WTC11 (cell line): ENCODE data around the gene MAPK14. TPM values are rescaled to one million over a fixed set of nuclear protein-coding genes. Genes with fewer than 3 reads are reported as not detected.

Experiments
- ATAC-seq: fragments of 200-7000 bp; cut with Tn5 transposase; 2 replicates; pipeline ENCODE4 v1.10.0; 2021; ENCODE audit warnings: mild to moderate bottlenecking, moderate library complexity
- CTCF ChIA-PET: fragments of 300-600 bp; sonication (Branson Sonifier 250); formaldehyde crosslinking; loops from one replicate; lab custom pipeline; 2021; ENCODE audit warnings: antibody characterized with exemption; lab: Charles Lee
- POLR2A ChIA-PET: fragments of 350-600 bp; sonication (Branson Sonifier 250); formaldehyde crosslinking; loops from one replicate; lab custom pipeline; 2021; ENCODE audit warnings: antibody characterized with exemption; lab: Charles Lee
- DNase-seq: peaks from one replicate; pipeline ENCODE4 v3.0.0; 2021; ENCODE audit warnings: low spot score
- H3K27ac Mint-ChIP-seq: 2 replicates; pipeline ENCODE4 v1.8.0; 2021; ENCODE audit warnings: mixed read lengths
- H3K27me3 Mint-ChIP-seq: 2 replicates; pipeline ENCODE4 v1.8.0; 2021; ENCODE audit warnings: low read depth, mild to moderate bottlenecking, moderate library complexity, mixed read lengths
- H3K36me3 Mint-ChIP-seq: 2 replicates; pipeline ENCODE4 v1.8.0; 2021; ENCODE audit warnings: mixed read lengths
- H3K4me1 Mint-ChIP-seq: 2 replicates; pipeline ENCODE4 v1.8.0; 2022; ENCODE audit warnings: mixed read lengths
- H3K4me3 Mint-ChIP-seq: 2 replicates; pipeline ENCODE4 v1.8.0; 2021; ENCODE audit warnings: mild to moderate bottlenecking, moderate library complexity, mixed read lengths
- H3K9me3 Mint-ChIP-seq: 2 replicates; pipeline ENCODE4 v1.8.0; 2021; ENCODE audit warnings: mixed read lengths
- ATF1 ChIP-seq: sonication (generic); formaldehyde crosslinking; IDR thresholded peaks from 2 replicates; pipeline ENCODE4 v1.8.1; 2023; ENCODE audit warnings: mild to moderate bottlenecking, moderate library complexity, missing genetic modification reagents
- EMX1 ChIP-seq: fragments of 250-450 bp; sonication (Bioruptor Pico); IDR thresholded peaks from 2 replicates; pipeline ENCODE4 v1.8.0; 2021; ENCODE audit warnings: mild to moderate bottlenecking
- FOXP1 ChIP-seq: sonication (generic); formaldehyde crosslinking; IDR thresholded peaks from 2 replicates; pipeline ENCODE4 v1.8.0; 2022; ENCODE audit warnings: missing genetic modification reagents, mild to moderate bottlenecking, moderate library complexity, borderline replicate concordance
- JUN ChIP-seq: sonication (generic); formaldehyde crosslinking; IDR thresholded peaks from 2 replicates; pipeline ENCODE4 v1.8.0; 2023; ENCODE audit warnings: mild to moderate bottlenecking, missing genetic modification reagents
- KAT7 ChIP-seq: sonication (generic); formaldehyde crosslinking; IDR thresholded peaks from 2 replicates; pipeline ENCODE4 v1.8.1; 2023; ENCODE audit warnings: missing genetic modification reagents, mild to moderate bottlenecking, borderline replicate concordance
- MXD4 ChIP-seq: fragments of 250-450 bp; sonication (Bioruptor Pico); IDR thresholded peaks from 2 replicates; pipeline ENCODE4 v1.8.0; 2021; ENCODE audit warnings: mild to moderate bottlenecking, moderate library complexity, borderline replicate concordance
- MYBL2 ChIP-seq: sonication (generic); formaldehyde crosslinking; IDR thresholded peaks from 2 replicates; pipeline ENCODE4 v1.8.1; 2023; ENCODE audit warnings: mild to moderate bottlenecking, moderate library complexity, missing genetic modification reagents
- RORB ChIP-seq: fragments of 250-450 bp; sonication (Bioruptor Pico); IDR thresholded peaks from 2 replicates; pipeline ENCODE4 v1.9.0; 2021; ENCODE audit warnings: mild to moderate bottlenecking
- SMAD4 ChIP-seq: sonication (generic); formaldehyde crosslinking; IDR thresholded peaks from 2 replicates; pipeline ENCODE4 v1.8.0; 2022; ENCODE audit warnings: mild to moderate bottlenecking, missing genetic modification reagents
- SOX15 ChIP-seq: fragments of 250-450 bp; sonication (Bioruptor Pico); IDR thresholded peaks from 2 replicates; pipeline ENCODE4 v1.9.0; 2021; ENCODE audit warnings: mild to moderate bottlenecking
- SP1 ChIP-seq: sonication (generic); formaldehyde crosslinking; conservative IDR thresholded peaks from 2 replicates; pipeline ENCODE4 v1.8.1; 2022; ENCODE audit warnings: missing genetic modification reagents
- TEAD1 ChIP-seq: sonication (generic); formaldehyde crosslinking; IDR thresholded peaks from 2 replicates; pipeline ENCODE4 v1.8.0; 2022; ENCODE audit warnings: mild to moderate bottlenecking, missing genetic modification reagents
- TEAD4 ChIP-seq: sonication (generic); formaldehyde crosslinking; IDR thresholded peaks from 2 replicates; pipeline ENCODE4 v1.8.0; 2022; ENCODE audit warnings: mild to moderate bottlenecking, missing genetic modification reagents
- TP53 ChIP-seq: sonication (generic); formaldehyde crosslinking; IDR thresholded peaks from 2 replicates; pipeline ENCODE4 v1.8.1; 2023; ENCODE audit warnings: mild to moderate bottlenecking, missing genetic modification reagents
- total RNA-seq: library from RNA; stranded (reverse); gene quantifications from 3 replicates; pipeline ENCODE4 v1.2.3, GENCODE V29; 2021
- TF ChIP-seq, protein P1 (sequence below): fragments of 250-450 bp; sonication (Bioruptor Pico); IDR thresholded peaks from 2 replicates; pipeline ENCODE4 v1.9.0; 2021; ENCODE audit warnings: mild to moderate bottlenecking
- TF ChIP-seq, protein P2 (sequence below): sonication (generic); formaldehyde crosslinking; IDR thresholded peaks from 2 replicates; pipeline ENCODE4 v1.8.1; 2023; ENCODE audit warnings: mild to moderate bottlenecking, moderate library complexity, missing genetic modification reagents
- TF ChIP-seq, protein P3 (sequence below): sonication (generic); formaldehyde crosslinking; IDR thresholded peaks from 2 replicates; pipeline ENCODE4 v1.8.0; 2022; ENCODE audit warnings: mild to moderate bottlenecking, missing genetic modification reagents
- TF ChIP-seq, protein P4 (sequence below): sonication (generic); formaldehyde crosslinking; conservative IDR thresholded peaks from 2 replicates; pipeline ENCODE4 v1.8.1; 2023; ENCODE audit warnings: mild to moderate bottlenecking, low read depth, missing genetic modification reagents, moderate library complexity
- TF ChIP-seq, protein P5 (sequence below): sonication (generic); formaldehyde crosslinking; IDR thresholded peaks from 2 replicates; pipeline ENCODE4 v1.8.0; 2022; ENCODE audit warnings: mild to moderate bottlenecking, missing genetic modification reagents

The MAPK14 gene
- total RNA-seq, 1 experiment from 2014 or later: 34.0 TPM

DNA sequence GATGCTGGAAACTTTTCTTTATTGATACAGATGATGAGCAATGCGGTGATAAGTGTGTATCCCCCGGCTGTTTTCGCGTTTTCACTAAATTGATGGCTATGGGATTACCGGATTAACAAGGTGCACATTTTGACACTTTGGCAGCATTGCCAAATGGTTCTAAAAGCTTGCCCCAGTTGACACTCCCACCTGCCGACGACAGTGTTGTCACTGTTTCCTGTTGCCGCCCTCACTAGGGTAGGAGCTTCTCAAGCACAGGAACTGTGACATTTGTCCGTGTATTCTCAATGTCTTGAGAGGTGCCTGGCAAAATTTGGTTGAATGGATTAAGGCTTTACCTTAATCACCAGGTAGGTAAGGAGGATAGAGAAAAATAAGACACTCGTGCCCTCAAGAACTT is 92.9 kb downstream of the MAPK14 start (continued):
- TF ChIP-seq, protein P1, sequence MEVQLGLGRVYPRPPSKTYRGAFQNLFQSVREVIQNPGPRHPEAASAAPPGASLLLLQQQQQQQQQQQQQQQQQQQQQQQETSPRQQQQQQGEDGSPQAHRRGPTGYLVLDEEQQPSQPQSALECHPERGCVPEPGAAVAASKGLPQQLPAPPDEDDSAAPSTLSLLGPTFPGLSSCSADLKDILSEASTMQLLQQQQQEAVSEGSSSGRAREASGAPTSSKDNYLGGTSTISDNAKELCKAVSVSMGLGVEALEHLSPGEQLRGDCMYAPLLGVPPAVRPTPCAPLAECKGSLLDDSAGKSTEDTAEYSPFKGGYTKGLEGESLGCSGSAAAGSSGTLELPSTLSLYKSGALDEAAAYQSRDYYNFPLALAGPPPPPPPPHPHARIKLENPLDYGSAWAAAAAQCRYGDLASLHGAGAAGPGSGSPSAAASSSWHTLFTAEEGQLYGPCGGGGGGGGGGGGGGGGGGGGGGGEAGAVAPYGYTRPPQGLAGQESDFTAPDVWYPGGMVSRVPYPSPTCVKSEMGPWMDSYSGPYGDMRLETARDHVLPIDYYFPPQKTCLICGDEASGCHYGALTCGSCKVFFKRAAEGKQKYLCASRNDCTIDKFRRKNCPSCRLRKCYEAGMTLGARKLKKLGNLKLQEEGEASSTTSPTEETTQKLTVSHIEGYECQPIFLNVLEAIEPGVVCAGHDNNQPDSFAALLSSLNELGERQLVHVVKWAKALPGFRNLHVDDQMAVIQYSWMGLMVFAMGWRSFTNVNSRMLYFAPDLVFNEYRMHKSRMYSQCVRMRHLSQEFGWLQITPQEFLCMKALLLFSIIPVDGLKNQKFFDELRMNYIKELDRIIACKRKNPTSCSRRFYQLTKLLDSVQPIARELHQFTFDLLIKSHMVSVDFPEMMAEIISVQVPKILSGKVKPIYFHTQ (CRISPR knock-in tag): no peak
- TF ChIP-seq SMAD4 (CRISPR knock-in tag) (no peak), KAT7 (CRISPR knock-in tag) (no peak), SOX15 (CRISPR knock-in tag) (no peak)
- TF ChIP-seq, protein P2, sequence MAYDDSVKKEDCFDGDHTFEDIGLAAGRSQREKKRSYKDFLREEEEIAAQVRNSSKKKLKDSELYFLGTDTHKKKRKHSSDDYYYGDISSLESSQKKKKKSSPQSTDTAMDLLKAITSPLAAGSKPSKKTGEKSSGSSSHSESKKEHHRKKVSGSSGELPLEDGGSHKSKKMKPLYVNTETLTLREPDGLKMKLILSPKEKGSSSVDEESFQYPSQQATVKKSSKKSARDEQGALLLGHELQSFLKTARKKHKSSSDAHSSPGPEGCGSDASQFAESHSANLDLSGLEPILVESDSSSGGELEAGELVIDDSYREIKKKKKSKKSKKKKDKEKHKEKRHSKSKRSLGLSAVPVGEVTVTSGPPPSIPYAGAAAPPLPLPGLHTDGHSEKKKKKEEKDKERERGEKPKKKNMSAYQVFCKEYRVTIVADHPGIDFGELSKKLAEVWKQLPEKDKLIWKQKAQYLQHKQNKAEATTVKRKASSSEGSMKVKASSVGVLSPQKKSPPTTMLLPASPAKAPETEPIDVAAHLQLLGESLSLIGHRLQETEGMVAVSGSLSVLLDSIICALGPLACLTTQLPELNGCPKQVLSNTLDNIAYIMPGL (CRISPR knock-in tag): no peak

DNA sequence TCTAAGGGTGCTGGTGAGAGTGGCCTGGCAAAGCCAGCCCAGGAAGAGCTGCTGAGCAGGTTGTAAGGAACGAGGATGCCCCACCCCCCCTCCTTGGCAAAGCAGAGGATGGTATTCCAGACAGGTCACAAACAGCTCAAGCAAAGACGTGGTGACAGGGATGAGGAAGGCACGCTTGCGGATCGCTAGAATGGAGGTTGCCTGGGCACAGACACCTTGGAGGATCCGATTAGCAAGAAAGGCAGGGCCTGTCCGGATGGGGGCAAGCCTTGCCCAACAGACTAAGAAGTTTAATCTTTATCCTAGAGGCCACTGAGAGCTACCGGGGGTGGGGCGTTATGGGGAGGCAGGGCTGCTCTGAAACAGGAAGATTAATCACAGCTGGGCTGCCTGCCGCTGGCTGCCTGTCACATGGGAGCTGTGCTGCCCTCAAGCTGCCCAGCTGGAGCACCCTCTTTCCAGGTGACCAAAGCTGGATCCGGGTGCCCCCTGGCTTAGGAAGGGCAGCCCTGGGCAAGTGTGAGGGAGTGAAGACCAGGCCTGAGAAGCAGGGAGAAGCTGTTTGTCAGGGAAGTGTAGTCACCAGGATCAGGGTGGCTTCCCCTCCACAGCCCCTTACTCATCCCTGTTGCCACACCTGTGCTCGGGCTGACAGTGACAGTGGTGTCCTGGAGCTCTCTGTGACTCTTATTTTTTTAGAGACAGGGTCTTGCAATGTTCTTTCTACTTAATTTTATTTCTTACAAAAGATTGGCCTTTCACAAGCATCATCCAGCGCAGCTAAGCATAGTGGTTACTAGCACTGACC is 93.6 kb downstream of the MAPK14 start:
- H3K27ac Mint-ChIP-seq: peak overlapping the region; percentile 44; the same call in 1 of the 2 replicates
- no peak for DNase-seq
- TF ChIP-seq TEAD1 (CRISPR knock-in tag) (no peak), MXD4 (CRISPR knock-in tag) (no peak), ATF1 (CRISPR knock-in tag) (no peak), FOXP1 (CRISPR knock-in tag) (no peak), JUN (CRISPR knock-in tag) (no peak), TP53 (no peak), EMX1 (CRISPR knock-in tag) (no peak), TEAD4 (CRISPR knock-in tag) (no peak), SP1 (no peak), MYBL2 (CRISPR knock-in tag) (no peak), RORB (CRISPR knock-in tag) (no peak)
- TF ChIP-seq, protein P3, sequence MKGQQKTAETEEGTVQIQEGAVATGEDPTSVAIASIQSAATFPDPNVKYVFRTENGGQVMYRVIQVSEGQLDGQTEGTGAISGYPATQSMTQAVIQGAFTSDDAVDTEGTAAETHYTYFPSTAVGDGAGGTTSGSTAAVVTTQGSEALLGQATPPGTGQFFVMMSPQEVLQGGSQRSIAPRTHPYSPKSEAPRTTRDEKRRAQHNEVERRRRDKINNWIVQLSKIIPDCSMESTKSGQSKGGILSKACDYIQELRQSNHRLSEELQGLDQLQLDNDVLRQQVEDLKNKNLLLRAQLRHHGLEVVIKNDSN (CRISPR knock-in tag): no peak
- TF ChIP-seq, protein P4, sequence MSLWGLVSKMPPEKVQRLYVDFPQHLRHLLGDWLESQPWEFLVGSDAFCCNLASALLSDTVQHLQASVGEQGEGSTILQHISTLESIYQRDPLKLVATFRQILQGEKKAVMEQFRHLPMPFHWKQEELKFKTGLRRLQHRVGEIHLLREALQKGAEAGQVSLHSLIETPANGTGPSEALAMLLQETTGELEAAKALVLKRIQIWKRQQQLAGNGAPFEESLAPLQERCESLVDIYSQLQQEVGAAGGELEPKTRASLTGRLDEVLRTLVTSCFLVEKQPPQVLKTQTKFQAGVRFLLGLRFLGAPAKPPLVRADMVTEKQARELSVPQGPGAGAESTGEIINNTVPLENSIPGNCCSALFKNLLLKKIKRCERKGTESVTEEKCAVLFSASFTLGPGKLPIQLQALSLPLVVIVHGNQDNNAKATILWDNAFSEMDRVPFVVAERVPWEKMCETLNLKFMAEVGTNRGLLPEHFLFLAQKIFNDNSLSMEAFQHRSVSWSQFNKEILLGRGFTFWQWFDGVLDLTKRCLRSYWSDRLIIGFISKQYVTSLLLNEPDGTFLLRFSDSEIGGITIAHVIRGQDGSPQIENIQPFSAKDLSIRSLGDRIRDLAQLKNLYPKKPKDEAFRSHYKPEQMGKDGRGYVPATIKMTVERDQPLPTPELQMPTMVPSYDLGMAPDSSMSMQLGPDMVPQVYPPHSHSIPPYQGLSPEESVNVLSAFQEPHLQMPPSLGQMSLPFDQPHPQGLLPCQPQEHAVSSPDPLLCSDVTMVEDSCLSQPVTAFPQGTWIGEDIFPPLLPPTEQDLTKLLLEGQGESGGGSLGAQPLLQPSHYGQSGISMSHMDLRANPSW (CRISPR knock-in tag): no peak
- TF ChIP-seq, protein P5, sequence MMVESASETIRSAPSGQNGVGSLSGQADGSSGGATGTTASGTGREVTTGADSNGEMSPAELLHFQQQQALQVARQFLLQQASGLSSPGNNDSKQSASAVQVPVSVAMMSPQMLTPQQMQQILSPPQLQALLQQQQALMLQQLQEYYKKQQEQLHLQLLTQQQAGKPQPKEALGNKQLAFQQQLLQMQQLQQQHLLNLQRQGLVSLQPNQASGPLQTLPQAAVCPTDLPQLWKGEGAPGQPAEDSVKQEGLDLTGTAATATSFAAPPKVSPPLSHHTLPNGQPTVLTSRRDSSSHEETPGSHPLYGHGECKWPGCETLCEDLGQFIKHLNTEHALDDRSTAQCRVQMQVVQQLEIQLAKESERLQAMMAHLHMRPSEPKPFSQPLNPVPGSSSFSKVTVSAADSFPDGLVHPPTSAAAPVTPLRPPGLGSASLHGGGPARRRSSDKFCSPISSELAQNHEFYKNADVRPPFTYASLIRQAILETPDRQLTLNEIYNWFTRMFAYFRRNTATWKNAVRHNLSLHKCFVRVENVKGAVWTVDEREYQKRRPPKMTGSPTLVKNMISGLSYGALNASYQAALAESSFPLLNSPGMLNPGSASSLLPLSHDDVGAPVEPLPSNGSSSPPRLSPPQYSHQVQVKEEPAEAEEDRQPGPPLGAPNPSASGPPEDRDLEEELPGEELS (CRISPR knock-in tag): no peak
- TF ChIP-seq, protein P2 (CRISPR knock-in tag): no peak
- TF ChIP-seq, protein P1 (CRISPR knock-in tag): no peak

More for the DNA sequence above, 93.6 kb downstream of the MAPK14 start:
- Mint-ChIP-seq H3K36me3 (no peaks in the 10 kb centered on the region), H3K9me3 (no peaks in the 10 kb centered on the region), H3K27me3 (no peaks in the 10 kb centered on the region), H3K4me3 (no peak overlapping the region), H3K4me1 (peaks cover 29% of the 10 kb centered on the region)
- ATAC-seq: peak; percentile 27
- ChIA-PET POLR2A (no interaction called here), CTCF (interaction anchor here (0.6 to 2.7 kb wide), 11 partner anchors 10 to 308 kb away, joined by 3 to 15 read pairs (median 5); partner anchors contain the start of gene MAPK14)
